ENCODE measurements around the gene ADAM17.
A peak's percentile ranks its signal among the peaks of the same experiment; 100 is the strongest.
"Not testable (repeated sequence)": the region's sequence is repeated elsewhere in the genome, so short reads cannot be mapped to it uniquely, and the experiment has no call there.

The ADAM17 gene

GRCh38 chr2:9555297-9556120 lies at the start of gene ADAM17:
Gene ADAM17, minus strand, starts transcription at chr2:9555830. Its CDS starts 225 bp downstream, at chr2:9555605.
- DNase-seq, result peak; percentile 98

GRCh38 chr2:9602412-9602811 lies 46.8 kb upstream of the ADAM17 start:
- no peak for DNase-seq

GRCh38 chr2:9601397-9601796 lies 45.8 kb upstream of the ADAM17 start:
- DNase-seq, result no peak

GRCh38 chr2:9599430-9599829 lies 43.8 kb upstream of the ADAM17 start:
- no peak for DNase-seq

- no peak for DNase-seq
Observed at GRCh38 chr2:9596621-9597311, 41.1 kb upstream of the ADAM17 start.

- DNase-seq, result no peak
Observed at GRCh38 chr2:9595746-9596145, 40.1 kb upstream of the ADAM17 start.

- not testable (repeated sequence) for DNase-seq
Observed at GRCh38 chr2:9595256-9595655, 39.6 kb upstream of the ADAM17 start.

GRCh38 chr2:9594366-9595054 lies 38.9 kb upstream of the ADAM17 start:
- DNase-seq, result peak; percentile 27

GRCh38 chr2:9593925-9594324 lies 38.3 kb upstream of the ADAM17 start:
- DNase-seq, result no peak

- no peak for DNase-seq
Observed at GRCh38 chr2:9592699-9593098, 37.1 kb upstream of the ADAM17 start.

GRCh38 chr2:9590641-9591040 lies 35.0 kb upstream of the ADAM17 start:
- no peak for DNase-seq

GRCh38 chr2:9586465-9586864 lies 30.8 kb upstream of the ADAM17 start:
- no peak for DNase-seq

- no peak for DNase-seq
Observed at GRCh38 chr2:9585486-9585885, 29.9 kb upstream of the ADAM17 start.

- DNase-seq, result not testable (repeated sequence)
Observed at GRCh38 chr2:9584902-9585301, 29.3 kb upstream of the ADAM17 start.

GRCh38 chr2:9582624-9583023 lies 27.0 kb upstream of the ADAM17 start:
- no peak for DNase-seq

- DNase-seq, result no peak
Observed at GRCh38 chr2:9578467-9579235, 23.0 kb upstream of the ADAM17 start.

GRCh38 chr2:9574331-9574730 lies 18.7 kb upstream of the ADAM17 start:
- DNase-seq, result no peak

- DNase-seq, result no peak
Observed at GRCh38 chr2:9573840-9574239, 18.2 kb upstream of the ADAM17 start.

GRCh38 chr2:9573013-9573720 lies 17.5 kb upstream of the ADAM17 start:
- no peak for DNase-seq

GRCh38 chr2:9570182-9571060 lies 14.8 kb upstream of the ADAM17 start:
- no peak for DNase-seq
